Mesothelial cell of epicardium (in vitro differentiated cells): ENCODE measurements around the gene RREB1. TPM values are rescaled to one million over a fixed set of nuclear protein-coding genes. Genes with fewer than 3 reads are reported as not detected.

ENCODE experiments used
- DNase-seq, 2 experiments: peaks; one replicate each; pipeline ENCODE4 v3.0.0; 2021; ENCODE audit warnings: low spot score in 2 of 2; ENCODE audit not compliant: unreplicated experiment in 2 of 2
- H3K27ac Mint-ChIP-seq: 2 replicates; pipeline ENCODE4 v1.8.0; 2021; ENCODE audit warnings: mixed read lengths
- H3K27me3 Mint-ChIP-seq: 2 replicates; pipeline ENCODE4 v1.8.0; 2021; ENCODE audit warnings: low read depth, mixed read lengths
- H3K36me3 Mint-ChIP-seq: 2 replicates; pipeline ENCODE4 v1.8.0; 2021; ENCODE audit warnings: mixed read lengths
- H3K4me1 Mint-ChIP-seq: 2 replicates; pipeline ENCODE4 v1.8.0; 2021; ENCODE audit warnings: mixed read lengths
- H3K4me3 Mint-ChIP-seq: 2 replicates; pipeline ENCODE4 v1.8.0; 2021; ENCODE audit warnings: mild to moderate bottlenecking, moderate library complexity, mixed read lengths
- H3K9me3 Mint-ChIP-seq: 2 replicates; pipeline ENCODE4 v1.8.0; 2021; ENCODE audit warnings: mixed read lengths
- total RNA-seq: library from RNA; stranded (reverse); gene quantifications from 3 replicates; pipeline ENCODE4 v1.2.1, GENCODE V29; 2021
- TF ChIP-seq, protein P1 (sequence below): fragments of 200-600 bp; sonication (generic); IDR thresholded peaks from one replicate; pipeline ENCODE4 v1.5.0; 2021; ENCODE audit warnings: antibody characterized with exemption; ENCODE audit not compliant: unreplicated experiment

RREB1 gene
- total RNA-seq, 1 donor from 2014 or later, result 55.4 TPM

GRCh38 chr6:7114744-7115458 lies 7.1 kb downstream of the RREB1 start:
- H3K27ac Mint-ChIP-seq, result peak overlapping the region; percentile 51
- no peak overlapping the region for H3K4me3 Mint-ChIP-seq

DNA sequence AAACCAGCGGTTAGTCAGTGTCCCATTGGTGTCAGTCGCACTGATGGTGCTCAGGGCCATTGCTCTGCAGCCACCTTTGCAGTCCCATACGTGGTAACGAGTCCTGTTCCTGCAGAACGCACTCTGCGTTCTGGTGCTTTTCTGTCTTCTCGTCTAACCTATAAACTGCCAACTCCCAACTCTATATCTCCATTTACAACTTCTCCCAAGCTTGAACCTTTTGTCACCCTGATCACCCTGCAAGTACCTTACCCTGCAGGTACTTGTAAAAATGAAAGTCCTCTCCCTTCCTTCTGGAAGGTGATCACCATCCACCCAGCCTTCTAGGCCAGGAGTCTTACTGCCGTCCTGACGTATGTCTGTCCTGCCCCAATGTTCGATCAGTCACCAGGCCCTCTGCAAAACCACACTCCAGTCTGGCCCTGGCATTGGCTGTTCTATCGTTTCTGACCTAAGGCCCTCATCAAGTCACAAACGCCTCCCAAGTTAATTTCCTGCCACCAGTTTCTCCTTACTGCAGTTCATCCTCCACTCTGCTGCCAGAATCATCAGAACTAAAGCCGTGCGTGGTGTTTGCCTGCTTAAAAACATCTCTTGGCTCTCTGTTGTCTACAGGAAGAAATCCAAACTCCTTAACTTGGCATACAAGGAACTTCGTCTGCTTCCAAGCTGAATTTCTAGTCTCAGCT lies 7.9 kb downstream of the RREB1 start:
- Mint-ChIP-seq H3K4me1 (peaks cover 56% of the 10 kb centered on the region), H3K9me3 (no peaks in the 10 kb centered on the region), H3K27ac (peak overlapping the region; percentile 11), H3K36me3 (no peaks in the 10 kb centered on the region), H3K4me3 (no peak overlapping the region), H3K27me3 (no peaks in the 10 kb centered on the region)
- TF ChIP-seq, protein P1, sequence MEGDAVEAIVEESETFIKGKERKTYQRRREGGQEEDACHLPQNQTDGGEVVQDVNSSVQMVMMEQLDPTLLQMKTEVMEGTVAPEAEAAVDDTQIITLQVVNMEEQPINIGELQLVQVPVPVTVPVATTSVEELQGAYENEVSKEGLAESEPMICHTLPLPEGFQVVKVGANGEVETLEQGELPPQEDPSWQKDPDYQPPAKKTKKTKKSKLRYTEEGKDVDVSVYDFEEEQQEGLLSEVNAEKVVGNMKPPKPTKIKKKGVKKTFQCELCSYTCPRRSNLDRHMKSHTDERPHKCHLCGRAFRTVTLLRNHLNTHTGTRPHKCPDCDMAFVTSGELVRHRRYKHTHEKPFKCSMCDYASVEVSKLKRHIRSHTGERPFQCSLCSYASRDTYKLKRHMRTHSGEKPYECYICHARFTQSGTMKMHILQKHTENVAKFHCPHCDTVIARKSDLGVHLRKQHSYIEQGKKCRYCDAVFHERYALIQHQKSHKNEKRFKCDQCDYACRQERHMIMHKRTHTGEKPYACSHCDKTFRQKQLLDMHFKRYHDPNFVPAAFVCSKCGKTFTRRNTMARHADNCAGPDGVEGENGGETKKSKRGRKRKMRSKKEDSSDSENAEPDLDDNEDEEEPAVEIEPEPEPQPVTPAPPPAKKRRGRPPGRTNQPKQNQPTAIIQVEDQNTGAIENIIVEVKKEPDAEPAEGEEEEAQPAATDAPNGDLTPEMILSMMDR, result no peak
- no peak for DNase-seq

More at GRCh38 chr6:7114744-7115458, 7.1 kb downstream of the RREB1 start:
- TF ChIP-seq, protein P1, result no peak
- no peaks in the 10 kb centered on the region for H3K27me3 Mint-ChIP-seq
- no peaks in the 10 kb centered on the region for H3K36me3 Mint-ChIP-seq
- DNase-seq, result no peak
- peaks cover 64% of the 10 kb centered on the region for H3K4me1 Mint-ChIP-seq
- no peaks in the 10 kb centered on the region for H3K9me3 Mint-ChIP-seq

GRCh38 chr6:7119272-7119801 lies 11.6 kb downstream of the RREB1 start:
- TF ChIP-seq, protein P1, result no peak
- Mint-ChIP-seq H3K4me1 (peaks cover 31% of the 10 kb centered on the region), H3K36me3 (peaks cover 7% of the 10 kb centered on the region), H3K27me3 (no peaks in the 10 kb centered on the region), H3K9me3 (no peaks in the 10 kb centered on the region), H3K27ac (peak overlapping the region; percentile 53), H3K4me3 (no peak overlapping the region)
- no peak for DNase-seq

DNA sequence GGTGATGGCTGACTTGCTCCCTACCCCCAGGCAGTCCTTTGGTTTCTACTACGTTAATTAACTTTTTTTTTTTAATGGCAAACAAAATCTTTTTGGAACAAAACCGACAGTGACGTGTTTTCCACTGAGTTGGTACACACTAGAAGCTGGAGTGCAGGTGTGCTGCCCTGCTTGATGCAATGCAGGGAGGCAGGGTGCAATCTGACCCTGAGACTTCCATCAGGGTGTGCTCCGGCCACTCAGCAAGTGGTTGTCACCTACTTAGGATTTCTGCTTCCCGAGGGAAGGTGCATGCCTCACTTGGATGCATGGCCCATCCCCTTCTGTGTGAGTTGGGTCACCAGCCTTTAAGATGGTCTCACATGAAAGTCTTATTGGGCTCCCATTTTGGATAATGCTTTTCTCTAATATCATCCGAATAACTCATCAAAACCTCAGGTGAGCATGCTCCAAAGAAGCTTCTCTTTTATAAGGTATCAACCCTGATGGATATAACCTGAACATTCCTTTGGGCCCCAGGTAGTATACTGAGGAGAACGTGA lies 14.0 kb downstream of the RREB1 start:
- TF ChIP-seq, protein P1, result no peak
- H3K27me3 Mint-ChIP-seq, result no peaks in the 10 kb centered on the region
- no peak for DNase-seq
- peaks cover 22% of the 10 kb centered on the region for H3K4me1 Mint-ChIP-seq
- H3K36me3 Mint-ChIP-seq, result peaks cover 11% of the 10 kb centered on the region
- H3K9me3 Mint-ChIP-seq, result no peaks in the 10 kb centered on the region
- H3K27ac Mint-ChIP-seq, result no peak overlapping the region
- no peak overlapping the region for H3K4me3 Mint-ChIP-seq

- no peak for DNase-seq
- H3K4me3 Mint-ChIP-seq, result no peak overlapping the region
- no peaks in the 10 kb centered on the region for H3K27me3 Mint-ChIP-seq
- H3K27ac Mint-ChIP-seq, result no peak overlapping the region
- no peaks in the 10 kb centered on the region for H3K9me3 Mint-ChIP-seq
- H3K36me3 Mint-ChIP-seq, result peaks cover 11% of the 10 kb centered on the region
- TF ChIP-seq, protein P1, result no peak
- peaks cover 22% of the 10 kb centered on the region for H3K4me1 Mint-ChIP-seq
These were observed 14.9 kb downstream of the RREB1 start for GRCh38 chr6:7122684-7123083.
